OCI-LY7 (cell line): Measurements from ENCODE around the gene CRTAC1. TPM values are rescaled to one million over a fixed set of nuclear protein-coding genes. Genes with fewer than 3 reads are reported as not detected.

Experiments
- BruUV-seq: library from RNA; stranded (reverse); fragments of 400-500 nt; replicated peaks from 2 replicates; lab custom pipeline; 2021; lab: Mats Ljungman, UMichigan
- CTCF ChIA-PET: fragments of 300-600 bp; sonication (Branson Sonifier 250); formaldehyde crosslinking; loops from one replicate; lab custom pipeline; 2022; ENCODE audit warnings: antibody characterized with exemption; ENCODE audit not compliant: unreplicated experiment; lab: Charles Lee
- POLR2A ChIA-PET: fragments of 300-600 bp; sonication (Branson Sonifier 250); formaldehyde crosslinking; loops from one replicate; lab custom pipeline; 2022; ENCODE audit warnings: antibody characterized with exemption; lab: Charles Lee
- DNase-seq: peaks from one replicate; pipeline ENCODE4 v3.0.0-alpha.2; 2015; ENCODE audit warnings: low spot score
- H2AFZ ChIP-seq: fragments of 200-600 bp; sonication (generic), shearing (Covaris generic); 2 replicates; pipeline ENCODE4 v1.6.1; 2014; ENCODE audit warnings: mild to moderate bottlenecking, antibody characterized with exemption, low read length, moderate library complexity
- H3K27ac ChIP-seq: fragments of 200-600 bp; sonication (generic); 2 replicates; pipeline ENCODE4 v1.5.1; 2014; ENCODE audit warnings: mixed run types, low read depth, mild to moderate bottlenecking, moderate library complexity, low read length, inconsistent platforms; ENCODE audit not compliant: poor library complexity, severe bottlenecking
- H3K36me3 ChIP-seq: fragments of 200-600 bp; sonication (generic); 2 replicates; pipeline ENCODE4 v1.6.1; 2014; ENCODE audit warnings: mild to moderate bottlenecking, antibody characterized with exemption, low read length, moderate library complexity, mixed read lengths; ENCODE audit not compliant: insufficient read depth
- H3K4me1 ChIP-seq: fragments of 200-600 bp; sonication (generic); 2 replicates; pipeline ENCODE4 v1.5.1; 2014; ENCODE audit warnings: mild to moderate bottlenecking, low read length; ENCODE audit not compliant: insufficient read depth, poor library complexity, severe bottlenecking
- H3K4me2 ChIP-seq: fragments of 200-600 bp; sonication (generic); 2 replicates; pipeline ENCODE4 v1.6.1; 2014; ENCODE audit warnings: mild to moderate bottlenecking, low read length
- H3K4me3 ChIP-seq: fragments of 200-600 bp; sonication (generic); 2 replicates; pipeline ENCODE4 v1.5.1; 2014; ENCODE audit warnings: mild to moderate bottlenecking, low read depth, low read length; ENCODE audit not compliant: poor library complexity, severe bottlenecking
- H3K79me2 ChIP-seq: fragments of 200-600 bp; sonication (generic); 2 replicates; pipeline ENCODE4 v1.6.1; 2016; ENCODE audit warnings: low read depth, mild to moderate bottlenecking, low read length, moderate library complexity, mixed read lengths; ENCODE audit not compliant: insufficient read depth
- H3K9me2 ChIP-seq: fragments of 200-600 bp; sonication (generic); 2 replicates; pipeline ENCODE4 v1.6.1; 2016; ENCODE audit warnings: mild to moderate bottlenecking, low read length, mixed read lengths; ENCODE audit not compliant: insufficient read depth
- H3K9me3 ChIP-seq: fragments of 200-600 bp; sonication (generic); 2 replicates; pipeline ENCODE4 v1.6.1; 2014; ENCODE audit warnings: mild to moderate bottlenecking, mixed run types, low read length, mixed read lengths
- H4K20me1 ChIP-seq: fragments of 200-600 bp; sonication (generic); 2 replicates; pipeline ENCODE4 v1.6.1; 2014; ENCODE audit warnings: mild to moderate bottlenecking, antibody characterized with exemption, low read length, moderate library complexity, mixed read lengths; ENCODE audit not compliant: insufficient read depth
- CTCF ChIP-seq: fragments of 200-600 bp; sonication (generic); conservative IDR thresholded peaks from 2 replicates; pipeline ENCODE4 v1.5.1; 2014; ENCODE audit warnings: mild to moderate bottlenecking, antibody characterized with exemption, low read length, moderate library complexity, mixed read lengths
- EZH2phosphoT487 ChIP-seq: fragments of 200-600 bp; sonication (generic); IDR thresholded peaks from 2 replicates; pipeline ENCODE4 v1.6.1; 2018; ENCODE audit warnings: low read depth, borderline replicate concordance, mild to moderate bottlenecking, mixed run types, antibody characterized with exemption, low read length, moderate library complexity, mixed read lengths
- intact Hi-C: fragments of 100-400 bp; cut with micrococcal nuclease; formaldehyde crosslinking; loops from one replicate; pipeline ENCODE4 v1.10.0; 2022; ENCODE audit not compliant: unreplicated experiment
- total RNA-seq, 2 experiments: library from RNA; depleted of rRNA in 1 of 2; stranded (reverse); fragments of >200 nt in 1 of 2; shearing (Covaris generic) in 1 of 2; gene quantifications; 2 replicates each; pipeline ENCODE4 v1.2.3, GENCODE V29; 2014 to 2022

CRTAC1 gene
- total RNA-seq, 2 experiments from 2014 or later = not detected

GRCh38 chr10:97886286-97886685 is 144.1 kb downstream of the CRTAC1 start:
- H3K9me2 ChIP-seq = no peaks in the 10 kb centered on the region
- CTCF ChIA-PET = no interaction called here
- H3K36me3 ChIP-seq = no peaks in the 10 kb centered on the region
- no peaks in the 10 kb centered on the region for H3K79me2 ChIP-seq
- DNase-seq = no peak
- H4K20me1 ChIP-seq = no peaks in the 10 kb centered on the region
- BruUV-seq = no TSS peak
- H3K4me3 ChIP-seq = no peak overlapping the region
- POLR2A ChIA-PET = interaction anchor here (0.7 kb wide), 1 partner anchor 29 kb away, joined by 4 read pairs; no protein-coding TSS in a partner anchor
- no peaks in the 10 kb centered on the region for H3K4me1 ChIP-seq
- TF ChIP-seq CTCF = no peak
- no peak for TF ChIP-seq EZH2phosphoT487
- no peak overlapping the region for H3K4me2 ChIP-seq
- intact Hi-C loops = no loop called here
- H3K9me3 ChIP-seq = no peaks in the 10 kb centered on the region
- no peak overlapping the region for H2AFZ ChIP-seq
- H3K27ac ChIP-seq = no peak overlapping the region

GRCh38 chr10:97883092-97883485 is 147.3 kb downstream of the CRTAC1 start:
- DNase-seq = no peak
- Histone ChIP-seq H3K79me2 (no peaks in the 10 kb centered on the region), H3K4me1 (no peaks in the 10 kb centered on the region), H4K20me1 (no peaks in the 10 kb centered on the region), H3K27ac (no peak overlapping the region), H3K36me3 (no peaks in the 10 kb centered on the region), H3K4me2 (no peak overlapping the region), H2AFZ (no peak overlapping the region), H3K9me3 (no peaks in the 10 kb centered on the region), H3K9me2 (no peaks in the 10 kb centered on the region), H3K4me3 (no peak overlapping the region)
- TF ChIP-seq CTCF (no peak), EZH2phosphoT487 (no peak)
- BruUV-seq = no TSS peak
- intact Hi-C loops = no loop called here
- POLR2A ChIA-PET = no interaction called here
- CTCF ChIA-PET = no interaction called here

- TF ChIP-seq EZH2phosphoT487 (no peak), CTCF (no peak)
- Histone ChIP-seq H3K4me3 (no peak overlapping the region), H3K4me2 (no peak overlapping the region), H3K27ac (no peak overlapping the region), H3K9me3 (no peaks in the 10 kb centered on the region), H2AFZ (no peak overlapping the region), H4K20me1 (no peaks in the 10 kb centered on the region), H3K9me2 (no peaks in the 10 kb centered on the region), H3K79me2 (no peaks in the 10 kb centered on the region), H3K36me3 (no peaks in the 10 kb centered on the region), H3K4me1 (no peaks in the 10 kb centered on the region)
- POLR2A ChIA-PET = no interaction called here
- DNase-seq = no peak
- CTCF ChIA-PET = no interaction called here
- intact Hi-C loops = no loop called here
- no TSS peak for BruUV-seq
Observed at GRCh38 chr10:97882142-97883091, 148.0 kb downstream of the CRTAC1 start.
